HS-5 (cell line): ENCODE data around the gene AFAP1.

ENCODE experiments used
- DNase-seq: peaks from one replicate; pipeline ENCODE4 v3.0.0-alpha.2; 2012; ENCODE audit warnings: low read depth

The AFAP1 gene

DNA sequence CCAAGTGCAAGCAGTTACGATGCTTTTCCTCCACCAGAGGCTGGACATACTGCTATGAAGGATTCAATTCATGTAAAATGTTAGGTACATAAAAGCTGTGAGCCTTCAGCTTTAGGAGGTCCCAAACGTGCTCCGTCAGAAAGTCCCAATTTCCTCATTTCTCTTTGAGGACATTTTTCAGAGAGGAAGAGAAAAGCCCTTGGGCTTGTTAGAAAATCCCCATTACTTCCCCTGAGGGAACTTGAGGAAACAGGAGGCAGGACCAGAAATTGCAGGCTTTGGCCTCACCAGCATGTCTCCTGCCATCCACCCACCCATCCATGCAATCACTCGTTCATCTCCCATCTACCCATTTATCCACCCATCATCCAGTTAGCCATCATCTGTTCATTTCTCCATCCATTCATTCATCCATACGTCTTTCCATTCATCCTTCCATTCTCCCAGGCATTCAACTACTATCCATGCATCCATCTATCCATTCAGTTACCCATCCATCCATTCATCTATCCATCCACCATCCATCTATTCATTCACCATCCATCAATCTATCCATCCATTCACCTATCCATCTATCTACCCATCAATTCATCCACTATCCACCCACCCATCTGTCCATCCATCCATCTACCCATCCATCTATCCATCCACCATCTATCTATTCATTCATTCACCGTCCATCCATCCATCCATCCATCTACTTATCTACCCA is 223.5 kb downstream of the AFAP1 start:
- no peak for DNase-seq

DNA sequence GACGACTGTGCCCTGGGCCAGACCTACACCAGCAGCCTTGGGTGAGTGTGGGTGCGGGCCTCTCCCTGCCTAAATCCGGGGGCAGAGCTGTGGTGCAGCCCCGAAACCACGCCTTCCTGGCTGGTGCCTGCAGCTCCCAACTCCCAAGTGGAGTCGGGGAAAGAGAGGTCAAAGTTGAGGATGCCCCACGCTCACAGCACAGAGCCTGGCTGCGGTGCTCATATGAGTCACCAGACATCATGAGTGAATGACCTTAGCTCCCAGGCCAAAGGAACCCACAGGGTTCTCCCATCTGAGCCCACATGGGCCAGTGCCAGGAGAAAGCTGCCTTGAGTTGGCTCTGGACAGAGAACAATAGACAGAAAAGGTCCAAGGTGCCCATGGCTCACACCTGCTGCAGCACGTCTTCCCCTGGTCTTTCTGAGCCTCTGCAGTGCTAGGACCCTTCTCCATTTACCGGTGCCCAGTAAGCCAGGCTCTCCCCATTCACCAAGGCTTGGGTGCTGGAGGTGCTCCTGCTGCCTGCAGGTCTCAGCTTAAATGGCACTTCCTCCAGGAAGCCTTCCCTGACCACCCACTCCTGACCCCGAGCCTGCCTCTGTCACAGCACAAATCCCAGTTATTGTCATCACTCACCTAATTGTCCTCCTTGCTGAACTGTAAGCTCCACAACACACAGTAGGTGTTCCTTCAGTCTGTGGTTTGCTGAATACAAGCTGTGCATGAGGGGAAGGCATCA is 224.2 kb downstream of the AFAP1 start:
- DNase-seq: no peak

DNA sequence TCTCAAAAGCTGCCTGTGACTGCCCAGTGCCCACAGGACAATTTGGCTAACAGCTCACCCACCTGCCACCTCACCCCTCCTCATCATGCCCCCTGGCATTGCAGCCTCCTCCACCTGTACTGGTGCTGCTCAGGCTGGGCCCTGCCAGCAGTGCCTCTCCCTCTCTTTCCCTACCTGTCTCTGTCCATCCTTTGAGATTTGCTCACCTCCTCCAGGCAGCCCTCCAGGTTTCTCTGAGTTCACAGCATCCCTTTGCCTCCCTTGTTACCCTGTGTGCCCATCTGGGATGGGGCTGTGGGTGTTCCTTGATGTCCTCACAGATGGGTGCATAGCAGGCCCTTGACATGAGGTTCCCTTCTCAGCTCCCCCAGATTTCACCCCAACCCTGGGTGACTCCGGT is 224.9 kb downstream of the AFAP1 start:
- DNase-seq: no peak

DNA sequence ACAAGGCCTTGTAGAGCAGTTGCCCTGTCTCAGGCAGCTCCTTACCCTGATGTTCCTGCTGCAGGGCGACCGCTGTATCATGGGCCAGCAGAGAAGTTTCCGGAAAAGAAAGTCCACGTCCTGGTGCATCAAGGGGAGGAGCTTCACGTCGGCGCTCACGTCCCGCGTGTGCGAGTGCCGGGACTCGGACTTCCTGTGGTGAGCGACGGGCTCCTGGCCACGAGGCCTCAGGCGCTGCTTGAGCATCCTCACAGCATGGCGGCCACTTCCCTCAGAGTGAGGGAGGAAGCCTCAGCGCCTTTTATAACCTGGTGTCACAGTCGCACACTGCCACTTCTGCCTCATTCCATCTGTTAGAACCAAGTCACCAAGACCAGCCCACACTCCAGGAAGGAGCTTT is 225.5 kb downstream of the AFAP1 start:
- DNase-seq: no peak

DNA sequence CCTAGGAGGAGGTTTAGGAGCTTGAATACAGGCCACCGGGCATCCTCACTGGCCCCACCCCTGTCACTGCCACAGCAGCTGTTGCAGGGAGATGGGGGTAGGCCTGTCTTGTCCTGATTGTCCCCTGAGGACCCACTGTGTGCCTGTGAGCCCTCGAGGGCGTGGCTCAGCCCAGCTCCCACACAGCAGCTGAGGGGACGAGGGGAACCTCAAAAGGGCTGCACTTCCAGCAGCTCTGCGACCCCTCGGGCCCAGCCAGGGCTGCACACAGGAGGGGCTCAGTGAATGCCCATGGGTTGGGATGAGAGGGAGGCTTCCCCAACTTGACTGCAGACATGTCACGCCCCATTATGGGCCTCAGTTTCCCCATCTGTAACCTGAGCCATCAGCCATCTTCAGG is 225.9 kb downstream of the AFAP1 start:
- no peak for DNase-seq

DNA sequence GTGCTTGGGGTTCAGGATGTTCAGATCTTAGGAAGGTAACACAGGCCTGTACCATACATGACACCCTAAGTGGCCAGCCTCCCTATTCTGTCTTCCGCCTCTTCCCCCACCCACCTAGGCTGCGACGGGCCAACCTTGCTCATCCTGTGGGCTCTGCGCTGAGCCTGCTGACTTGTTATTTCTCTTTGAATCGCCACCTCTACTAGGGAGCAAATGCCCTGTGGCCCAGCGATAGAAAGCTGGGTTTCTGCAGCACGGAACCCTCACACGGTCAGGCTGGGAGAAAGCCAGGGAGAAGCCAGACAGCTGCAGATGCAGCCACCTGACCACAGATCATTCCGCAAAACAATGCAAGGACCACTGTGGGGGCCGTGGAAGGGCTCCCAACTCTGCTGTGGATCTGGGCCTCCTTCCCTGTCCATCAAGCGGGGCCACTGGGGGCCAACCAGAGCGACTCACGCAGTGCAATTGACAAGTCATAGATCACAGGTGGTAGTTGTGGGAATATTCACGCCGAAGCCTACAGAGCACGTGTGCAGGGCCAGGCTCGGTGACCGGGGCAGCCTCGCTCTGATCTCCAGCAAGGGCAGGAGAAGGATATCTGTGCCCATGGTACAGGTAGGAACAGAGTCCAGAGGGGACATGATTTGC is 227.5 kb downstream of the AFAP1 start:
- DNase-seq: no peak

DNA sequence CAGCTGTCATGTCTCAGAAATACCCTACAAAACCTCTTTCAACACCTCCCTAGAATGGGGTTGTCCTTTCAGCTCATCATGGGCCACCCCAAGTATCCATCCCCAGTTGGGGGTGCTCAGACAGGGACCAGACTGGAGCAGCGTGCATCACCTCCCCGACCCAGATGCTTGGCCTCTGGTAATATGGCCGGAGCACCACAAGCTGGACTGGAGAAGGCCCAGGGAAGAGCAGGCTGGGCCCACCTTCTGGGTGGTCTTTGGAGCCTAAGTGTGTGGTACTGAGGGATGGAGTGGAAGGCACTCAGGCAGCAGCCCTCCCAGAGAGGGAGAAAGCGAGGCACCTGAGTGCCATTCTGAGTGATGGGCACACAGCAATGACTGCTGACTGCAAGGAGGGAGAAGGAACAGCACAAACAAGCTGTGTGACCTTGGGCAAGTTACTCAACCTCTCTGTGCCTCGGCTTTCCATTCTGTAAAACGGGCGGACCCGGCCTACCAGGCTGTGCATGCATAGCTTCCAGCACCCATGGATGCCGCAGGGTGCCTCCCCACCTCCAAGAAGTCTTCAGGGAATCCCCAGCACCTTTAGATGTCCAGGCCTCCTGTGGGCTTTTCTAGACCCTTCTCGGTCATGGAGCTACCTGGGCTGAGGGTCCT is 228.2 kb downstream of the AFAP1 start:
- no peak for DNase-seq

DNA sequence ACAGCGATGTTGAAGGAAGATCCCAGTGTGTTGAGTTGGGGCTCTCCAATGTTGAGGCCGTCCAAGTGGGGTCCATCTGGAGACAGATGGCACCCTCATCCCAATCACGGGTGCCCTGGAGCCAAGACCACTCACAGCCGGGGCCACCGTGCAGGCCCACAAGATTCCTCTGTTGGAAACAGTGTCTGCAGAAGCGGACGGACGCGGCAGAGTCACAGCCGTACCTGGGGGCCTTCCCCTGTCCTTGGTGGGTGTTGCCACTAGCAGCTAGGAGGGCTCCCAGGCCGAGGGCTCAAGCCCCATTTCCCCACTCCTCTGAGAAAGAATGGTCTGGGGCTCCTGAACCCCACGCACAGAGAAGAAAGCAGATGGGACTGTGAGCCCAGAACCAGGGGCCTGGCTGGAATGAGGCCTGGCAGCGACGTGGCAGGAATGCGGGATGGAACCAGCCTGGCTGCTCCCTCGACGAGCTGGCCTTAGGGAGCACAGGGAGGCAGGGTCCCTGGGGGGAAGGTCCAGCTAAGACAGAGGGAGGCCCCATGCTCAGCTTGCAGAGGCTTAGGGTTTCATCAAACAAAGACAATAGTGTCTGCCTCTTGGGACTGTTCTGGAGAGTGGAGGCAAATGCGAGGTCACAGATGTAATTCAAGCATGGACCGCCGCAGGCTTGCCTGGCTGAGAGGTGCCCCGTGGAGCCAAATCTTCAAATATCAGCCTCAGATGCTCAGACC is 228.9 kb downstream of the AFAP1 start:
- DNase-seq: no peak

DNA sequence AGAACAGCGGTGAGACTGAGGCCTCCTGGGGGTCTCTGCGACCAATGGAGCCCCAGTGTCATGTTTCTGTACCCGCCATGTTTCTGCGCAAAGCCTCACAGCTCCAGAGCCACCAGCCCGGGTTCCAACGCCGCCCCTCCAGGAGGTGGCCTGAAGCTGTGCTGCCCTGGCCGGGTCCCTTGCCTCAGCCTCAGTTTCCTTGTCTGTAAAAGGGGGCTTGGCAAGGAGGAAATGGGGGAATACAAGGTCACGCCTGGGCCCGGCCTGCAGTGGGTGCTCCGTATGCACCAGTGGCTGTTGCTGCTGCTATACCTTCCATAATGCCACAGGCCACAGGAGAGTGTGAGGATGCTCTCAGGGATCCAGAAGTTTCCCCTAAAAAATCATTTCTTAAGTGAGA is 229.5 kb downstream of the AFAP1 start:
- DNase-seq: no peak

DNA sequence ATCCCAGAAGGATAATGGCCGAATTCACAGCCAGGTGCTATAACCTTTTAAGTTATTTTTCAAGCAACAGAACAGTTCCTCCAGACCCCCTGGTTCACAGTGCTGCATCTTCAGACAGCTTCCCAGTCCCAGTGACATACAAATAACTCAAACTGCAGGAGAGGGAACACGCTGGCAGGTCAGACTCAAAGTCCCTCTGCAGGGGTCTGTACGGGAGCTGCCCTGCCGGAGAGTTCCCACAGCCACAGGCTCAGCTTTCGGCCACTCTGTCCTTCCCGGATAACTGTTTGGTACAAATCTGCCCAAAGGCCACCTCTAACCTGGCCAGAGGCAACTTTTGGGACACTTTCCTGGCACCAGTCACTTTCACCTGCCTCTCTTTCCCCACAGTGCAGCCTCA is 230.2 kb downstream of the AFAP1 start:
- no peak for DNase-seq

DNA sequence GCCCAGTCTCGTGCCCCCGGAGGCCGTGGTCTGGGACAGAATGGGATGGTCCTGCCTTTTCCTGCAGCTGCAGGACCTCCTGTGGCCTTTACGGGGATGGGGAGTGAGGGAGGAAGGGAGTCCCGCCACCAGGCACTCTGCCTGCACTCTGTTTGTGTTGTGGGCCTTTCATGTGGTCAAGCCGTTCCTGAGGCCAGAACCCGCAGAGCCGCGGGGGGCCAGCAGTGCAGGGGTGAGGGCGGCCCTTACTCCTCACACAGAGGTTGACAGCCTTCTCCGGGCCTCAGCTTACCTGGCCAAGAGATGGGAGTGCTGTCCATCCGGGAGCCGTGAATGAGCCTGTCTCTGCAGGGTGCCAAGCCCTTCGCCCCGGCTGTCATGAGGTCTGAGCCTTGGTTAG is 230.7 kb downstream of the AFAP1 start:
- DNase-seq: no peak
